H1 (cell line): ENCODE data around the gene WDR90. TPM values are rescaled to one million over a fixed set of nuclear protein-coding genes. Genes with fewer than 3 reads are reported as not detected.

Source experiments
- CHD1 ChIP-seq: IDR thresholded peaks from 2 replicates; pipeline ENCODE4 v1.6.1; 2012; ENCODE audit warnings: low read depth, low read length, improper control_type of control experiment
- GABPA ChIP-seq: IDR thresholded peaks from 2 replicates; pipeline ENCODE4 v1.6.1; 2011; ENCODE audit warnings: mild to moderate bottlenecking, low read length, moderate library complexity, borderline replicate concordance; ENCODE audit not compliant: insufficient read depth
- HDAC6 ChIP-seq: IDR thresholded peaks from one replicate; pipeline ENCODE4 v1.7.1; 2012; ENCODE audit warnings: low read depth, mild to moderate bottlenecking, inconsistent platforms, low read length, moderate library complexity
- SP1 ChIP-seq: IDR thresholded peaks from 2 replicates; pipeline ENCODE4 v1.6.1; 2011; ENCODE audit warnings: low read depth, low read length
- SRF ChIP-seq: IDR thresholded peaks from 2 replicates; pipeline ENCODE4 v1.6.1; 2011; ENCODE audit warnings: mild to moderate bottlenecking, low read depth, low read length, moderate library complexity
- TAF1 ChIP-seq: IDR thresholded peaks from 2 replicates; pipeline ENCODE4 v1.6.1; 2011; ENCODE audit warnings: mild to moderate bottlenecking, low read depth, low read length
- TBP ChIP-seq: IDR thresholded peaks from 2 replicates; pipeline ENCODE4 v1.6.1; 2011; ENCODE audit warnings: low read depth, low read length, improper control_type of control experiment
- TCF12 ChIP-seq: IDR thresholded peaks from 2 replicates; pipeline ENCODE4 v1.6.1; 2011; ENCODE audit warnings: low read depth, mild to moderate bottlenecking, low read length
- polyA plus RNA-seq, 7 experiments: library from polyadenylated mRNA; depleted of rRNA in 3 of 7; stranded (reverse) in 5 of 7; unstranded in 2 of 7; fragments of >200 nt in 5 of 7; fragments of 200-250 nt in 2 of 7; gene quantifications; 1 replicate in 5 of 7; 2 replicates in 1 of 7; 4 replicates in 1 of 7; pipeline versions ENCODE4 v1.2.1 to v1.2.3, GENCODE V29; 2011 to 2013; ENCODE audit warnings: missing spikeins in 2 of 7, mixed read lengths in 2 of 7
- total RNA-seq: library from RNA; stranded (reverse); fragmentation: NEBNext Ultra II Directional; extraction: Animal tissue kit (Norgen Biotek cat#: 25700); gene quantifications from 2 replicates; pipeline ENCODE4 v1.2.1, GENCODE V29; 2021
- TF ChIP-seq, protein P1 (sequence below), 3 experiments: IDR thresholded peaks; 1 replicate in 2 of 3; 2 replicates in 1 of 3; pipeline versions ENCODE4 v1.5.1 to v1.6.1; 2011; ENCODE audit warnings: low read length in 3 of 3, mild to moderate bottlenecking in 3 of 3, inconsistent platforms in 2 of 3, low read depth in 1 of 3, moderate library complexity in 1 of 3; ENCODE audit not compliant: insufficient read depth in 1 of 3; ENCODE audit errors: control extremely low read depth in 1 of 3

WDR90 gene
- total and polyA plus RNA-seq, 2 of the 8 experiments (the other 6 are each of a cell fraction or from before 2014, with no cell fraction given), result 24.0 to 47.2 TPM

GRCh38 chr16:698911-699671 lies 49.9 kb downstream of the WDR90 start (continued):
- TF ChIP-seq, protein P1, sequence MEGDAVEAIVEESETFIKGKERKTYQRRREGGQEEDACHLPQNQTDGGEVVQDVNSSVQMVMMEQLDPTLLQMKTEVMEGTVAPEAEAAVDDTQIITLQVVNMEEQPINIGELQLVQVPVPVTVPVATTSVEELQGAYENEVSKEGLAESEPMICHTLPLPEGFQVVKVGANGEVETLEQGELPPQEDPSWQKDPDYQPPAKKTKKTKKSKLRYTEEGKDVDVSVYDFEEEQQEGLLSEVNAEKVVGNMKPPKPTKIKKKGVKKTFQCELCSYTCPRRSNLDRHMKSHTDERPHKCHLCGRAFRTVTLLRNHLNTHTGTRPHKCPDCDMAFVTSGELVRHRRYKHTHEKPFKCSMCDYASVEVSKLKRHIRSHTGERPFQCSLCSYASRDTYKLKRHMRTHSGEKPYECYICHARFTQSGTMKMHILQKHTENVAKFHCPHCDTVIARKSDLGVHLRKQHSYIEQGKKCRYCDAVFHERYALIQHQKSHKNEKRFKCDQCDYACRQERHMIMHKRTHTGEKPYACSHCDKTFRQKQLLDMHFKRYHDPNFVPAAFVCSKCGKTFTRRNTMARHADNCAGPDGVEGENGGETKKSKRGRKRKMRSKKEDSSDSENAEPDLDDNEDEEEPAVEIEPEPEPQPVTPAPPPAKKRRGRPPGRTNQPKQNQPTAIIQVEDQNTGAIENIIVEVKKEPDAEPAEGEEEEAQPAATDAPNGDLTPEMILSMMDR (IDR thresholded peaks at IDR 0.05; ENCODE audit: control extremely low read depth in 1 of 3, insufficient read depth in 1 of 3, low read depth in 1 of 3, low read length in 3 of 3), result no peak
- TF ChIP-seq TAF1 (no peak), TBP (no peak), TCF12 (no peak), SP1 (no peak), SRF (no peak), GABPA (no peak), CHD1 (no peak), HDAC6 (no peak)
- TF ChIP-seq, all 59 proteins: peak for 0
